ENCODE results near the gene FAM187B.

DNA sequence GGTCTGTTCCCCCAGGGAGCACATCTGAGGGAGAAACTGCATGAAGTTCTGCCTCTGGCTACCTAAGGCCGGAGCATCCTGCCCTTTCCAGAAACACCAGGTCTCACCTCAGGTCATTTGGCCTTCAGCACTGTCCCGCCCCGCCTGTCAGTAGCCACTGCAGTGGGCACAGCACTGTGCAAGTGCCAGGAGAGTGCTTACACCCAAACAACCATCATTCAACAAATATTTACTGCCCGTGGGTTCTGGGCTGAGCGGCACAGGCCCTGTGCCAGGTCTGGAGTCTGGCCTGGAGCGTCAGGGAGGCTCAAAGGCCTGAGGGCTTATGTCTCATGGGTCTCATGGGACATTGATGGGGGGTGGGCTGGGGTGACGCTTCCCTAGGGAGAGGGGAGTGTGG lies 43.0 kb upstream of the FAM187B start:
- TF ChIP-seq, protein P1, sequence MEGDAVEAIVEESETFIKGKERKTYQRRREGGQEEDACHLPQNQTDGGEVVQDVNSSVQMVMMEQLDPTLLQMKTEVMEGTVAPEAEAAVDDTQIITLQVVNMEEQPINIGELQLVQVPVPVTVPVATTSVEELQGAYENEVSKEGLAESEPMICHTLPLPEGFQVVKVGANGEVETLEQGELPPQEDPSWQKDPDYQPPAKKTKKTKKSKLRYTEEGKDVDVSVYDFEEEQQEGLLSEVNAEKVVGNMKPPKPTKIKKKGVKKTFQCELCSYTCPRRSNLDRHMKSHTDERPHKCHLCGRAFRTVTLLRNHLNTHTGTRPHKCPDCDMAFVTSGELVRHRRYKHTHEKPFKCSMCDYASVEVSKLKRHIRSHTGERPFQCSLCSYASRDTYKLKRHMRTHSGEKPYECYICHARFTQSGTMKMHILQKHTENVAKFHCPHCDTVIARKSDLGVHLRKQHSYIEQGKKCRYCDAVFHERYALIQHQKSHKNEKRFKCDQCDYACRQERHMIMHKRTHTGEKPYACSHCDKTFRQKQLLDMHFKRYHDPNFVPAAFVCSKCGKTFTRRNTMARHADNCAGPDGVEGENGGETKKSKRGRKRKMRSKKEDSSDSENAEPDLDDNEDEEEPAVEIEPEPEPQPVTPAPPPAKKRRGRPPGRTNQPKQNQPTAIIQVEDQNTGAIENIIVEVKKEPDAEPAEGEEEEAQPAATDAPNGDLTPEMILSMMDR (IDR thresholded peaks at IDR 0.05) = no peak
- TF ChIP-seq POLR2A (IDR thresholded peaks at IDR 0.05) = no peak

All from right lobe of liver (tissue), 4 donors.